ENCODE results near the gene RPP25L. TPM values are rescaled to one million over a fixed set of nuclear protein-coding genes. Genes with fewer than 3 reads are reported as not detected.

Gene RPP25L
- total and polyA plus RNA-seq, 2 of the 4 experiments (the other 2 are of a cell fraction) = 20.4 to 26.3 TPM

- Histone ChIP-seq H3K9ac (ENCODE audit: low read depth, low read length) (no peak overlapping the region), H2AFZ (replicated peaks; ENCODE audit: low read length, poor library complexity) (peak overlapping the region; percentile 19), H2BK15ac (ENCODE audit: low read depth, low read length) (no peak overlapping the region), H3K4me3 (ENCODE audit: insufficient read depth, low read depth, low read length) (no peak overlapping the region), H2BK20ac (ENCODE audit: low read depth, low read length) (no peak overlapping the region), H3K4me2 (ENCODE audit: low read depth, low read length) (no peak overlapping the region), H3K23ac (ENCODE audit: low read depth, low read length) (no peak overlapping the region), H3K36me3 (ENCODE audit: control insufficient read depth, insufficient read depth, low read length) (peaks cover under 1% of the 10 kb centered on the region; the same call in 1 of the 2 replicates), H2AK5ac (ENCODE audit: low read depth, low read length) (no peak overlapping the region), H2BK5ac (ENCODE audit: low read depth, low read length, poor library complexity, severe bottlenecking) (no peak overlapping the region), H3K27ac (ENCODE audit: insufficient read depth, low read length) (no peak overlapping the region), H3K14ac (replicated peaks; ENCODE audit: low read depth, low read length) (no peak overlapping the region), H2BK120ac (ENCODE audit: low read depth, low read length) (no peak overlapping the region), H3K4ac (ENCODE audit: low read depth, low read length) (no peak overlapping the region), H3K56ac (ENCODE audit: extremely low read depth, insufficient read depth, low read length) (no peak overlapping the region), H4K8ac (ENCODE audit: low read depth in 2 of 2, low read length in 2 of 2) (no peak overlapping the region), H3K4me1 (ENCODE audit: control insufficient read depth, insufficient read depth, low read length) (peaks cover 5% of the 10 kb centered on the region; the same call in 1 of the 2 replicates), H4K91ac (ENCODE audit: insufficient read depth, low read depth, low read length) (no peak overlapping the region), H3K9me1 (ENCODE audit: insufficient read depth, low read length) (peaks cover 12% of the 10 kb centered on the region), H3K27me3 (ENCODE audit: control insufficient read depth, insufficient read depth, low read length) (peaks cover 59% of the 10 kb centered on the region), H3K79me1 (ENCODE audit: low read depth in 1 of 2, low read length in 2 of 2) (peaks cover 8 to 14% of the 10 kb centered on the region in 2 experiments), H4K5ac (ENCODE audit: low read depth, low read length) (no peak overlapping the region), H3K9me3 (ENCODE audit: control insufficient read depth, insufficient read depth, low read length) (no peaks in the 10 kb centered on the region), H2AK9ac (replicated peaks; ENCODE audit: low read depth, low read length, poor library complexity) (peak overlapping the region; percentile 38), H4K20me1 (ENCODE audit: insufficient read depth, low read length) (no peaks in the 10 kb centered on the region; the same call in 1 of the 2 replicates), H3K18ac (ENCODE audit: low read depth, low read length) (no peak overlapping the region)
- intact Hi-C loops (cut with micrococcal nuclease) = no loop called here
- WGBS, 2 experiments (ENCODE audit: extremely low coverage in 2 of 2, insufficient read length in 1 of 2) = 19% methylated on average over 14 of the region's 63 CpGs; no CpG with 5 or more reads in 1 of the 2 experiments
- POLR2A ChIA-PET (ENCODE audit: unreplicated experiment) = no interaction called here
- ATAC-seq (ENCODE audit: low read depth) (no peak), DNase-seq (no peak)
- no TSS peak for BruUV-seq (replicated peaks)
- CTCF ChIA-PET = no interaction called here
- dilution Hi-C loops (cut with HindIII; ENCODE audit: low sequenced_read_pairs, unreplicated experiment) = no loop called here
- in situ Hi-C loops (cut with MboI; ENCODE audit: low sequenced_read_pairs) = no loop called here
- no peak for TF ChIP-seq RAD21 (IDR thresholded peaks at IDR 0.05; ENCODE audit: low read length)
- no peak for TF ChIP-seq NFE2L2 (IDR thresholded peaks at IDR 0.05; ENCODE audit: low read depth, low read length)
- no peak for TF ChIP-seq MAFK (IDR thresholded peaks at IDR 0.05; ENCODE audit: low read depth, low read length)
- TF ChIP-seq USF2 (IDR thresholded peaks at IDR 0.05; ENCODE audit: low read depth, low read length) = no peak
- TF ChIP-seq BHLHE40 (IDR thresholded peaks at IDR 0.05; ENCODE audit: low read depth, low read length) = no peak
- no peak for TF ChIP-seq SMC3 (IDR thresholded peaks at IDR 0.05; ENCODE audit: low read depth, low read length)
- TF ChIP-seq POLR2A (IDR thresholded peaks at IDR 0.05; ENCODE audit: low read depth, low read length) = no peak
- TF ChIP-seq CTCF (conservative IDR thresholded peaks at IDR 0.05; ENCODE audit: low read depth, low read length) = no peak
- TF ChIP-seq CEBPB (IDR thresholded peaks at IDR 0.05; ENCODE audit: low read depth, low read length) = no peak
- TF ChIP-seq CHD1 (IDR thresholded peaks at IDR 0.05; ENCODE audit: low read depth, low read length) = no peak
- TF ChIP-seq RFX5 (IDR thresholded peaks at IDR 0.05; ENCODE audit: low read depth, low read length) = no peak
- no peak for TF ChIP-seq RCOR1 (IDR thresholded peaks at IDR 0.05; ENCODE audit: insufficient replicate concordance, low read length)
- TF ChIP-seq ELK1 (IDR thresholded peaks at IDR 0.05; ENCODE audit: borderline replicate concordance, low read depth, low read length) = no peak
- TF ChIP-seq MAZ (IDR thresholded peaks at IDR 0.05; ENCODE audit: borderline replicate concordance, low read depth, low read length) = no peak
- TF ChIP-seq FOS (IDR thresholded peaks at IDR 0.05; ENCODE audit: low read depth, low read length) = no peak
Observed at GRCh38 chr9:34623374-34624235, 11.7 kb upstream of the RPP25L start.

Data from IMR-90 (cell line).